ENCODE data around the gene VARS2.

The VARS2 gene

DNA sequence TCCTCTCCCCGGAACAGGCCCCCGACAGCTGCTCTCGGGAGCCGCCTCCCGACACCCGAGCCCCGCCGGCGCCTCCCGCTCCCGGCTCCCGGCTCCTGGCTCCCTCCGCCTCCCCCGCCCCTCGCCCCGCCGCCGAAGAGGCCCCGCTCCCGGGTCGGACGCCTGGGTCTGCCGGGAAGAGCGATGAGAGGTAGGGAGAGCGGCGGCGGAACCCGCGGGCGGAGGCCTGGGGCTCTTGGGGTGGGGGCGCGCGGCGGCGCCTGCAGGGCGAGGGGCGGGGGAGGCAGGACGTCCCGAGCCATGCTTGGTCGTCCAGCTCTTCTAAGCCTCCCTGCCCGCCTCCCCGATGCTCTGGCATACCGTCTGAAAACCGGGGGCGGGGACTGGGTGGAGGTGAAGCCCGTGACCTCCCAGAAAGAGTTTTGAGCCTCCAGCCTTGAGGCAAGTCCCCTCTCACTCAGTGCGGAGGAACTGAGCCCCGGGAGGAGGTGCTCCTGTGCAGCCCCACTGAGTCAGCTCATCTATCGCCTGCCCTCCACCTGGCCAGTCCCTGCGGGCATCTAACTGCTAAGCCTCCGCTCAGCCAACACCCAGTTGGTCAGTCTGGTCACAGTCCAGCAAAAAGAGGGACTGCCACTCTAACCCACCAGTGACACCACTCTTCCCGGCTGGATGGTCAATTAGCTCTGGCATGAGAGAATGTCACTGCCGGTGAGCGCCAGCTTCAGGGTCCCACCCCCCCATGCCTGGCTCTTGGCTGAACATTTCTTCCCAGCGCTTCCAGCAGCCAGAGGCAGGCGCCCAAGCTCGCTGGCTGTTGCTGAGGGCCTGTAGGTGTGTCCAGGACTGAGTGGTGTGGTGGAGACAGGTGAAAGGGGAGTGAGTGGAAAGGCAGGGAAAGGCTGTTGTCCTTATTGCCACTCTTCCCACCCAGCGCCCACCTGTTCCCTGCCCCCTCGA is 29.2 kb upstream of the VARS2 start:
- DNase-seq: peak; percentile 35 to 63 (median 41)

GRCh38 chr6:30885481-30885998 is 28.5 kb upstream of the VARS2 start:
- DNase-seq: no peak

GRCh38 chr6:30885999-30886896 is 27.8 kb upstream of the VARS2 start:
- no peak for DNase-seq

DNA sequence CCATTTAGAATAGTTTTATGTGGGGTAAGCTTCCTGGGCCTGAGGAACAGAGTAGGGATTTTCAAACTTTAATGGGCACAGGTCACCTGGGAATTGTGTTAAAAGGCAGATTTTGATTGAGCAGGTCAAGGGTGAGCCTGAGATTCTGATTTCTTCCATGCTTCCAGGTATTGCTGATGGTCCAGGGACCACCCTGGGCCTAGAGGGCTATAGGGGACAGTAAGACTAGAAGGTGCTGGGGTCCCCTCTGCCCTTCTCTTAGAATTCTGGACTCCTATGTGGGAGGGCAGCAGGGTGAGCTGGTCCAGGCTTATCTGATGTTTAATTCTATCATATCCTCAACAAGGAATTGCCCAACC is 27.2 kb upstream of the VARS2 start:
- no peak for DNase-seq

GRCh38 chr6:30887901-30888815 is 25.9 kb upstream of the VARS2 start:
- DNase-seq: no peak

DNA sequence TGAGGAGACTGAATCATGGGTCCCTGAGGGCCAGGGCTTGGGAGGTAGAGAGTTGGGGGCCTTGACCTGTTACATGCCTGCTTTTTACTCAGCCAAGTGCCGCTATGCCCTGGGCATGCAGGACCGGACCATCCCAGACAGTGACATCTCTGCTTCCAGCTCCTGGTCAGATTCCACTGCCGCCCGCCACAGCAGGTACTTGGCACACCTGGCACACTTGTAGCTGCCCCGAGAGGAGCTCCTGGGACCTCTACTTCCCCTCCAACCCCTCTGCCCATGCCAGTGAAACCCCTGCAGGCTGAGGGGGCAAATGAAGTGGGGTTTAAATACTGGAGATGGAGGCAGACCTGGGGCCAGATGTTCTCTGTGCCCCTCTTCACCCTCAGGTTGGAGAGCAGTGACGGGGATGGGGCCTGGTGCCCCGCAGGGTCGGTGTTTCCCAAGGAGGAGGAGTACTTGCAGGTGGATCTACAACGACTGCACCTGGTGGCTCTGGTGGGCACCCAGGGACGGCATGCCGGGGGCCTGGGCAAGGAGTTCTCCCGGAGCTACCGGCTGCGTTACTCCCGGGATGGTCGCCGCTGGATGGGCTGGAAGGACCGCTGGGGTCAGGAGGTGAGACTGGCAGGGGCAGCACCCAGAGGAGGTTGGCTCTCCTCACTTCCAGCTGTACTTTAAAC is 25.1 kb upstream of the VARS2 start:
- DNase-seq: no peak

- no peak for DNase-seq
These were observed 24.5 kb upstream of the VARS2 start for GRCh38 chr6:30889496-30889885.

- DNase-seq: no peak
These were observed 24.0 kb upstream of the VARS2 start for GRCh38 chr6:30889921-30890645.

- no peak for DNase-seq
These were observed 23.2 kb upstream of the VARS2 start for GRCh38 chr6:30890646-30891449.

- DNase-seq: no peak
These were observed 22.7 kb upstream of the VARS2 start for GRCh38 chr6:30891450-30891723.

GRCh38 chr6:30891816-30892538 is 22.1 kb upstream of the VARS2 start:
- DNase-seq: no peak

DNA sequence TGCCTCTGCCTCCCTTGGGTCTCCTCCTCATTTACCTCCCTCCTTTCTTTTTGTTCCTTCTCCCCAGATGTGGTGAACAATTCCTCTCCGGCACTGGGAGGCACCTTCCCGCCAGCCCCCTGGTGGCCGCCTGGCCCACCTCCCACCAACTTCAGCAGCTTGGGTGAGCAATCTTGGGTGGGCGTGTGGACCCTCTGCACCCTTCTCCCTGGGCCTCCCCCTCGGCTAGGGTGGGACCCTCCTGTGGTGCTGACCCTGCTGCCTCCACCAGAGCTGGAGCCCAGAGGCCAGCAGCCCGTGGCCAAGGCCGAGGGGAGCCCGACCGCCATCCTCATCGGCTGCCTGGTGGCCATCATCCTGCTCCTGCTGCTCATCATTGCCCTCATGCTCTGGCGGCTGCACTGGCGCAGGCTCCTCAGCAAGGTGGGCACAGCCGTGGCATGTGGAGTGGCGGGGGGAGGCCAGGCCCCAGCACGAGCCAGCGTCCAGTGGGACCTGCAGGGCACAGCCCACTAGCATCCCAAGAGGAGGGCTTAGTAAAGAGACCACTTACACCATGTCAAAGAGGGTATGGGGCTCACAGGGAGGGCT is 20.9 kb upstream of the VARS2 start:
- DNase-seq: no peak

- DNase-seq: no peak
These were observed 20.4 kb upstream of the VARS2 start for GRCh38 chr6:30893666-30894065.

GRCh38 chr6:30894381-30894780 is 19.7 kb upstream of the VARS2 start:
- DNase-seq: no peak

DNA sequence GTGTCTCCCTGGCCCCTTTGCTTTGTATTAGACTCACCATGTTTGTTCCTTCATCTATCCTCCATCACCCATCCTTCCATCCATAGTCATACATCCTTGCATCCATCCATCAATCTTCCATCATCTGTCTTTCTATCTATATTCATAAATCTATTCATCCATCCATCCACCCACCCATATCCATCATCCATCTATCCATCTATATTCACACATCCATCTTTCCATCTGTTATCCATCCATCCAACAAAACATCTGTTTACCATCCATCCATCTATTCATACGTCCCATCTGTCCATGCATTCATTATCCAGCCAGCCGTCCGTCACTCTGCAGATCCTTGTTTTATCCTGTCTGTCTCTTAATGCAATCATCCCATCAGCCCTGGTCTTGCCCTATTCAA is 19.1 kb upstream of the VARS2 start:
- DNase-seq: no peak

DNA sequence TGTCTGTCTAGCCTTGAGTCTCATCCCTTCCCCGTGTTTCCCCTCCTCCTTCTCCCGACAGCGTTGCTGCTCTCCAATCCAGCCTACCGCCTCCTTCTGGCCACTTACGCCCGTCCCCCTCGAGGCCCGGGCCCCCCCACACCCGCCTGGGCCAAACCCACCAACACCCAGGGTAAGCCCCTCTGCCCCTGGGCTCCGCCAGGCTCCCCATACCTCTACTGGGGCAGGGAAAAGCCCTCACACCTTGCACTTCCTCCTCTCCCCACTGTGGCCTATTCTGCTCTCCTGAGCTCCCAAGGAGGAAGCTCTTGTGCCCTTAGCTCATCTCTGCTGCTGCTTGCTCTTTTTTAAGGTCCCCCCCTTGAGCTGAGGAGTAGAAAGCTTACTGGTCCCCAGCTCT is 18.7 kb upstream of the VARS2 start:
- DNase-seq: no peak

GRCh38 chr6:30896541-30896940 is 17.5 kb upstream of the VARS2 start:
- no peak for DNase-seq

DNA sequence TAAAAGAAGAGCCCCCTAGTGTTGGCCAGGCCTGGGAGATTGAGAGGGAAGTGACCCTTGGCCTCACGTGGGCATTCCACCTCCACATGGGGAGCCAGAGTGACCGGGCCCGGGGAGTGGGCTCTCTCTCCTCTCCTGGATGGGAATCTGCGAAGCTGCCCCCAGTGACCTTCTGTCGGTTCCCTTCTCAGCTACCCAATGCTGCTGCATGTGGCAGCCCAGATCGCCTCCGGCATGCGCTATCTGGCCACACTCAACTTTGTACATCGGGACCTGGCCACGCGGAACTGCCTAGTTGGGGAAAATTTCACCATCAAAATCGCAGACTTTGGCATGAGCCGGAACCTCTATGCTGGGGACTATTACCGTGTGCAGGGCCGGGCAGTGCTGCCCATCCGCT is 16.2 kb upstream of the VARS2 start:
- no peak for DNase-seq

DNA sequence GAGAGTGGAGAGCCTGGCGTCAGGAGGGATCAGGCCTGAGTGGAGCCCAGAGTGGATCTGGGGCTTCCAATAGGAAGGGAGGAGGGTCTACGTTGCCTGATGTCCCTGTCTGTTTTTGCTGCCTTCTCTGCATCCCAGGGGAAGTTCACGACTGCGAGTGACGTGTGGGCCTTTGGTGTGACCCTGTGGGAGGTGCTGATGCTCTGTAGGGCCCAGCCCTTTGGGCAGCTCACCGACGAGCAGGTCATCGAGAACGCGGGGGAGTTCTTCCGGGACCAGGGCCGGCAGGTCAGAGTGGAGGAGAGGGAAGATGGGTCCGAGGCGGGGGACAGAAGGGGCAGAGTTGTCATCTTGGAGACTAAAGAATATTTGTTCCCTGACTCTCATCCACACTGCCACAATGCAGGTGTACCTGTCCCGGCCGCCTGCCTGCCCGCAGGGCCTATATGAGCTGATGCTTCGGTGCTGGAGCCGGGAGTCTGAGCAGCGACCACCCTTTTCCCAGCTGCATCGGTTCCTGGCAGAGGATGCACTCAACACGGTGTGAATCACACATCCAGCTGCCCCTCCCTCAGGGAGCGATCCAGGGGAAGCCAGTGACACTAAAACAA is 15.2 kb upstream of the VARS2 start:
- no peak for DNase-seq

Data from suppressor macrophage treated with lipopolysaccharide for 1 hour (primary cell).